ENCODE data around the gene RNF123. TPM values are rescaled to one million over a fixed set of nuclear protein-coding genes. Genes with fewer than 3 reads are reported as not detected.

Gene RNF123
- total and polyA plus RNA-seq, 2 experiments from 2014 or later = 14.6 to 32.5 TPM

DNA sequence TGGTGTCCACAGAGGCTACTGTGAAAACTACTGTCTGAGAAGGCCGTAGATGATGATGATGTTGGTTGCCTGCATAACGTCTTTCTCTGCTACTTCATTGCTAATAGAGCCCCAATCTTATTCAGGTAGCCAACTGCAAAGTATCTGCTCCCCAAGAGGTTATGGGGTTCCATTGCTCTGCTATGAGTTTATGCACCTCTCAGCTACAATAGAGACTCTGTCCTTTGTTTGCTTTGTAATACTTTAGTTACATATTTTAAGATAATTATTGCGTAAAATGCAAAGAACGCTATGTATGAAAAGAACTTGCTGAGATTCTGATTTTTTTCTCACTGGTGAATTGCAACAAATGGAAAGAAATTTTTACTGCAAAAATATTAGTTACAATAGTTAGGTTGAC, 62.1 kb downstream of the RNF123 start:
- H3F3A ChIP-seq (replicated peaks; ENCODE audit: low read depth) = 0 out of 2 replicates have a peak, but pooled peaks cover 4% of the 10 kb centered on the region
- H3K4me2 ChIP-seq = no peak overlapping the region
- Mint-ChIP-seq H3K27ac (no peak overlapping the region; the same call in 1 of the 2 replicates), H3K9me3 (no peaks in the 10 kb centered on the region), H3K36me3 (ENCODE audit: low read depth) (0 out of 3 replicates have a peak, but pooled peaks cover 2% of the 10 kb centered on the region), H3K4me1 (peaks cover 4% of the 10 kb centered on the region; the same call in 2 of the 3 replicates), H3K4me3 (no peak overlapping the region), H3K27me3 (ENCODE audit: insufficient read depth, low read depth, poor library complexity) (no peaks in the 10 kb centered on the region)
- H2AFZ ChIP-seq = no peak overlapping the region
- H3K79me2 ChIP-seq (replicated peaks; ENCODE audit: insufficient read depth) = peaks cover 62% of the 10 kb centered on the region
- H3K36me3 ChIP-seq (ENCODE audit: insufficient read depth) = no peaks in the 10 kb centered on the region
- no peak overlapping the region for H3K27ac ChIP-seq (ENCODE audit: low read depth)
- DNase-seq (ENCODE audit: low spot score) (no peak), ATAC-seq (no peak)
- H3K27me3 ChIP-seq (ENCODE audit: insufficient read depth) = no peaks in the 10 kb centered on the region
- peaks cover 15% of the 10 kb centered on the region for H4K20me1 ChIP-seq (replicated peaks; ENCODE audit: insufficient read depth)
- TF ChIP-seq CREB1 (CRISPR knock-in tag; IDR thresholded peaks at IDR 0.05; ENCODE audit: low read depth) = no peak
- no peak for TF ChIP-seq CTCF (conservative IDR thresholded peaks at IDR 0.05; ENCODE audit: low read depth in 2 of 2)
- TF ChIP-seq, protein P1, sequence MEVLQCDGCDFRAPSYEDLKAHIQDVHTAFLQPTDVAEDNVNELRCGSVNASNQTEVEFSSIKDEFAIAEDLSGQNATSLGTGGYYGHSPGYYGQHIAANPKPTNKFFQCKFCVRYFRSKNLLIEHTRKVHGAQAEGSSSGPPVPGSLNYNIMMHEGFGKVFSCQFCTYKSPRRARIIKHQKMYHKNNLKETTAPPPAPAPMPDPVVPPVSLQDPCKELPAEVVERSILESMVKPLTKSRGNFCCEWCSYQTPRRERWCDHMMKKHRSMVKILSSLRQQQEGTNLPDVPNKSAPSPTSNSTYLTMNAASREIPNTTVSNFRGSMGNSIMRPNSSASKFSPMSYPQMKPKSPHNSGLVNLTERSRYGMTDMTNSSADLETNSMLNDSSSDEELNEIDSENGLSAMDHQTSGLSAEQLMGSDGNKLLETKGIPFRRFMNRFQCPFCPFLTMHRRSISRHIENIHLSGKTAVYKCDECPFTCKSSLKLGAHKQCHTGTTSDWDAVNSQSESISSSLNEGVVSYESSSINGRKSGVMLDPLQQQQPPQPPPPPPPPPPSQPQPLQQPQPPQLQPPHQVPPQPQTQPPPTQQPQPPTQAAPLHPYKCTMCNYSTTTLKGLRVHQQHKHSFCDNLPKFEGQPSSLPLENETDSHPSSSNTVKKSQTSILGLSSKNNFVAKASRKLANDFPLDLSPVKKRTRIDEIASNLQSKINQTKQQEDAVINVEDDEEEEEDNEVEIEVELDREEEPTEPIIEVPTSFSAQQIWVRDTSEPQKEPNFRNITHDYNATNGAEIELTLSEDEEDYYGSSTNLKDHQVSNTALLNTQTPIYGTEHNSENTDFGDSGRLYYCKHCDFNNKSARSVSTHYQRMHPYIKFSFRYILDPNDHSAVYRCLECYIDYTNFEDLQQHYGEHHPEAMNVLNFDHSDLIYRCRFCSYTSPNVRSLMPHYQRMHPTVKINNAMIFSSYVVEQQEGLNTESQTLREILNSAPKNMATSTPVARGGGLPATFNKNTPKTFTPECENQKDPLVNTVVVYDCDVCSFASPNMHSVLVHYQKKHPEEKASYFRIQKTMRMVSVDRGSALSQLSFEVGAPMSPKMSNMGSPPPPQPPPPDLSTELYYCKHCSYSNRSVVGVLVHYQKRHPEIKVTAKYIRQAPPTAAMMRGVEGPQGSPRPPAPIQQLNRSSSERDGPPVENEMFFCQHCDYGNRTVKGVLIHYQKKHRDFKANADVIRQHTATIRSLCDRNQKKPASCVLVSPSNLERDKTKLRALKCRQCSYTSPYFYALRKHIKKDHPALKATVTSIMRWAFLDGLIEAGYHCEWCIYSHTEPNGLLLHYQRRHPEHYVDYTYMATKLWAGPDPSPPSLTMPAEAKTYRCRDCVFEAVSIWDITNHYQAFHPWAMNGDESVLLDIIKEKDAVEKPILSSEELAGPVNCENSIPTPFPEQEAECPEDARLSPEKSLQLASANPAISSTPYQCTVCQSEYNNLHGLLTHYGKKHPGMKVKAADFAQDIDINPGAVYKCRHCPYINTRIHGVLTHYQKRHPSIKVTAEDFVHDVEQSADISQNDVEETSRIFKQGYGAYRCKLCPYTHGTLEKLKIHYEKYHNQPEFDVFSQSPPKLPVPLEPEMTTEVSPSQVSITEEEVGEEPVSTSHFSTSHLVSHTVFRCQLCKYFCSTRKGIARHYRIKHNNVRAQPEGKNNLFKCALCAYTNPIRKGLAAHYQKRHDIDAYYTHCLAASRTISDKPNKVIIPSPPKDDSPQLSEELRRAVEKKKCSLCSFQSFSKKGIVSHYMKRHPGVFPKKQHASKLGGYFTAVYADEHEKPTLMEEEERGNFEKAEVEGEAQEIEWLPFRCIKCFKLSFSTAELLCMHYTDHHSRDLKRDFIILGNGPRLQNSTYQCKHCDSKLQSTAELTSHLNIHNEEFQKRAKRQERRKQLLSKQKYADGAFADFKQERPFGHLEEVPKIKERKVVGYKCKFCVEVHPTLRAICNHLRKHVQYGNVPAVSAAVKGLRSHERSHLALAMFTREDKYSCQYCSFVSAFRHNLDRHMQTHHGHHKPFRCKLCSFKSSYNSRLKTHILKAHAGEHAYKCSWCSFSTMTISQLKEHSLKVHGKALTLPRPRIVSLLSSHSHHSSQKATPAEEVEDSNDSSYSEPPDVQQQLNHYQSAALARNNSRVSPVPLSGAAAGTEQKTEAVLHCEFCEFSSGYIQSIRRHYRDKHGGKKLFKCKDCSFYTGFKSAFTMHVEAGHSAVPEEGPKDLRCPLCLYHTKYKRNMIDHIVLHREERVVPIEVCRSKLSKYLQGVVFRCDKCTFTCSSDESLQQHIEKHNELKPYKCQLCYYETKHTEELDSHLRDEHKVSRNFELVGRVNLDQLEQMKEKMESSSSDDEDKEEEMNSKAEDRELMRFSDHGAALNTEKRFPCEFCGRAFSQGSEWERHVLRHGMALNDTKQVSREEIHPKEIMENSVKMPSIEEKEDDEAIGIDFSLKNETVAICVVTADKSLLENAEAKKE (CRISPR knock-in tag; IDR thresholded peaks at IDR 0.05) = no peak
- no peak for TF ChIP-seq STAT1 (IDR thresholded peaks at IDR 0.05; ENCODE audit: unreplicated experiment)
- TF ChIP-seq JUNB (IDR thresholded peaks at IDR 0.05; ENCODE audit: unreplicated experiment) = no peak
- no peak for TF ChIP-seq ZNF114 (CRISPR knock-in tag; IDR thresholded peaks at IDR 0.05)
- TF ChIP-seq, protein P2, sequence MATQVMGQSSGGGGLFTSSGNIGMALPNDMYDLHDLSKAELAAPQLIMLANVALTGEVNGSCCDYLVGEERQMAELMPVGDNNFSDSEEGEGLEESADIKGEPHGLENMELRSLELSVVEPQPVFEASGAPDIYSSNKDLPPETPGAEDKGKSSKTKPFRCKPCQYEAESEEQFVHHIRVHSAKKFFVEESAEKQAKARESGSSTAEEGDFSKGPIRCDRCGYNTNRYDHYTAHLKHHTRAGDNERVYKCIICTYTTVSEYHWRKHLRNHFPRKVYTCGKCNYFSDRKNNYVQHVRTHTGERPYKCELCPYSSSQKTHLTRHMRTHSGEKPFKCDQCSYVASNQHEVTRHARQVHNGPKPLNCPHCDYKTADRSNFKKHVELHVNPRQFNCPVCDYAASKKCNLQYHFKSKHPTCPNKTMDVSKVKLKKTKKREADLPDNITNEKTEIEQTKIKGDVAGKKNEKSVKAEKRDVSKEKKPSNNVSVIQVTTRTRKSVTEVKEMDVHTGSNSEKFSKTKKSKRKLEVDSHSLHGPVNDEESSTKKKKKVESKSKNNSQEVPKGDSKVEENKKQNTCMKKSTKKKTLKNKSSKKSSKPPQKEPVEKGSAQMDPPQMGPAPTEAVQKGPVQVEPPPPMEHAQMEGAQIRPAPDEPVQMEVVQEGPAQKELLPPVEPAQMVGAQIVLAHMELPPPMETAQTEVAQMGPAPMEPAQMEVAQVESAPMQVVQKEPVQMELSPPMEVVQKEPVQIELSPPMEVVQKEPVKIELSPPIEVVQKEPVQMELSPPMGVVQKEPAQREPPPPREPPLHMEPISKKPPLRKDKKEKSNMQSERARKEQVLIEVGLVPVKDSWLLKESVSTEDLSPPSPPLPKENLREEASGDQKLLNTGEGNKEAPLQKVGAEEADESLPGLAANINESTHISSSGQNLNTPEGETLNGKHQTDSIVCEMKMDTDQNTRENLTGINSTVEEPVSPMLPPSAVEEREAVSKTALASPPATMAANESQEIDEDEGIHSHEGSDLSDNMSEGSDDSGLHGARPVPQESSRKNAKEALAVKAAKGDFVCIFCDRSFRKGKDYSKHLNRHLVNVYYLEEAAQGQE (IDR thresholded peaks at IDR 0.05; ENCODE audit: unreplicated experiment) = no peak
- no peak for TF ChIP-seq ETS1 (IDR thresholded peaks at IDR 0.05)
- TF ChIP-seq POLR2AphosphoS5 (IDR thresholded peaks at IDR 0.05; ENCODE audit: low read depth) = no peak
- no peak for TF ChIP-seq NANOG (IDR thresholded peaks at IDR 0.05; ENCODE audit: borderline replicate concordance)
- no peak for TF ChIP-seq ZNF331 (CRISPR knock-in tag; IDR thresholded peaks at IDR 0.05; ENCODE audit: low read depth)
- no peak for TF ChIP-seq EZH2 (IDR thresholded peaks at IDR 0.05; ENCODE audit: low read depth, unreplicated experiment)
- no peak for TF ChIP-seq EZH2phosphoT487 (IDR thresholded peaks at IDR 0.05; ENCODE audit: unreplicated experiment)
- no peak overlapping the region for H3K4me3 ChIP-seq
- H3K9me2 ChIP-seq (ENCODE audit: insufficient read depth) = no peaks in the 10 kb centered on the region
- H3K4me1 ChIP-seq (ENCODE audit: insufficient read depth) = no peaks in the 10 kb centered on the region

Measured in GM23338 (cell line).